Stimulated activated CD8-positive, alpha-beta memory T cell treated with anti-CD3 and anti-CD28 coated beads, Interleukin-12 subunit alpha, Interleukin-12 subunit beta, amount 100 ng/mL, for 4 hours (primary cell): ENCODE measurements around the gene ANO10.
"Not testable (repeated sequence)": the region's sequence is repeated elsewhere in the genome, so short reads cannot be mapped to it uniquely, and the experiment has no call there.

Experiments
- DNase-seq: peaks from one replicate; pipeline ENCODE4 v3.0.0-alpha.2; 2020; ENCODE audit warnings: low read depth

ANO10 gene

GRCh38 chr3:43627360-43627759, 5.5 kb upstream of the ANO10 start:
- DNase-seq: no peak

- no peak for DNase-seq
Measured at GRCh38 chr3:43624619-43625305, 3.0 kb upstream of the ANO10 start.

GRCh38 chr3:43620831-43621655, 768 bp downstream of the ANO10 start:
- DNase-seq: no peak

- DNase-seq: no peak
Measured at GRCh38 chr3:43619588-43619987, 2.2 kb downstream of the ANO10 start.

GRCh38 chr3:43618142-43618541, 3.7 kb downstream of the ANO10 start:
- no peak for DNase-seq

- no peak for DNase-seq
Measured at GRCh38 chr3:43616034-43616433, 5.8 kb downstream of the ANO10 start.

GRCh38 chr3:43615133-43615532, 6.7 kb downstream of the ANO10 start:
- DNase-seq: no peak

GRCh38 chr3:43613976-43614375, 7.8 kb downstream of the ANO10 start:
- DNase-seq: no peak

GRCh38 chr3:43612419-43612818, 9.4 kb downstream of the ANO10 start:
- no peak for DNase-seq

- DNase-seq: no peak
Measured at GRCh38 chr3:43609406-43609805, 12.4 kb downstream of the ANO10 start.

- DNase-seq: no peak
Measured at GRCh38 chr3:43608751-43609150, 13.1 kb downstream of the ANO10 start.

- DNase-seq: no peak
Measured at GRCh38 chr3:43606284-43606683, 15.5 kb downstream of the ANO10 start.

GRCh38 chr3:43599959-43600358, 21.9 kb downstream of the ANO10 start:
- DNase-seq: not testable (repeated sequence)

GRCh38 chr3:43597961-43598360, 23.9 kb downstream of the ANO10 start:
- no peak for DNase-seq

GRCh38 chr3:43596178-43596577, 25.6 kb downstream of the ANO10 start:
- DNase-seq: not testable (repeated sequence)

- not testable (repeated sequence) for DNase-seq
Measured at GRCh38 chr3:43595280-43595679, 26.5 kb downstream of the ANO10 start.

- not testable (repeated sequence) for DNase-seq
Measured at GRCh38 chr3:43593588-43593987, 28.2 kb downstream of the ANO10 start.

- not testable (repeated sequence) for DNase-seq
Measured at GRCh38 chr3:43591866-43592265, 29.9 kb downstream of the ANO10 start.

GRCh38 chr3:43587303-43587702, 34.5 kb downstream of the ANO10 start:
- DNase-seq: no peak

- no peak for DNase-seq
Measured at GRCh38 chr3:43584043-43584826, 37.6 kb downstream of the ANO10 start.

- no peak for DNase-seq
Measured at GRCh38 chr3:43583481-43583880, 38.3 kb downstream of the ANO10 start.

GRCh38 chr3:43582866-43583265, 38.9 kb downstream of the ANO10 start:
- no peak for DNase-seq

GRCh38 chr3:43581343-43581742, 40.5 kb downstream of the ANO10 start:
- DNase-seq: no peak
